ENCODE data around the gene HMGN1.

HMGN1 gene

GRCh38 chr21:39336457-39337008 is 12.4 kb downstream of the HMGN1 start:
- Histone ChIP-seq H3K36me3 (ENCODE audit: control insufficient read depth, insufficient read depth, low read length) (peaks cover 6% of the 10 kb centered on the region), H3K4me3 (ENCODE audit: insufficient read depth, low read depth, low read length, poor library complexity, severe bottlenecking) (no peak overlapping the region), H3K9me3 (ENCODE audit: control insufficient read depth, low read length) (no peaks in the 10 kb centered on the region), H3K4me1 (ENCODE audit: control insufficient read depth, insufficient read depth, low read length, poor library complexity, severe bottlenecking) (no peaks in the 10 kb centered on the region), H3K27me3 (replicated peaks; ENCODE audit: control insufficient read depth, insufficient read depth, low read length, poor library complexity, severe bottlenecking) (no peaks in the 10 kb centered on the region), H3K27ac (ENCODE audit: insufficient read depth, low read length, poor library complexity, severe bottlenecking) (no peak overlapping the region)
- DNase-seq = no peak

DNA sequence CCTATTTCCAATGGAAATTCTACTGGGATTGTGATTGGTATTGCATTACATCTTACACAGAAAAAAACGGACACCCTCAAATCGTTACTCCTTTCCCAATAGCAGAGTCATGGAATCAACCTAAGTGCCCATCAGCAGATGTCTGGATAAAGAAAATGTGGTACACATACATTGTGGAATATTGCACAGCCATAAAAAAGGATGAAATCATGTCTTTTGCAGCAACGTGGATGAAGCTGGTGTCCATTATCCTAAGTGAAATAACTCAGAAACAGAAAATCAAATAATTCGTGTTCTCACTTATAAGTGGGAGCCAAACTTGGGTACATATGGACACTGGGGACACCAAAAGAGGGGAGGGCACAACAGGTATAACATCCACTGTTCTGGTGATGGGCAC is 14.3 kb downstream of the HMGN1 start:
- no peaks in the 10 kb centered on the region for H3K9me3 ChIP-seq (ENCODE audit: control insufficient read depth, low read length)
- H3K27me3 ChIP-seq (replicated peaks; ENCODE audit: control insufficient read depth, insufficient read depth, low read length, poor library complexity, severe bottlenecking) = no peaks in the 10 kb centered on the region
- H3K27ac ChIP-seq (ENCODE audit: insufficient read depth, low read length, poor library complexity, severe bottlenecking) = no peak overlapping the region
- H3K36me3 ChIP-seq (ENCODE audit: control insufficient read depth, insufficient read depth, low read length) = no peaks in the 10 kb centered on the region
- no peaks in the 10 kb centered on the region for H3K4me1 ChIP-seq (ENCODE audit: control insufficient read depth, insufficient read depth, low read length, poor library complexity, severe bottlenecking)
- H3K4me3 ChIP-seq (ENCODE audit: insufficient read depth, low read depth, low read length, poor library complexity, severe bottlenecking) = no peak overlapping the region
- no peak for DNase-seq

GRCh38 chr21:39332175-39332574 is 16.7 kb downstream of the HMGN1 start:
- no peaks in the 10 kb centered on the region for H3K27me3 ChIP-seq (replicated peaks; ENCODE audit: control insufficient read depth, insufficient read depth, low read length, poor library complexity, severe bottlenecking)
- no peaks in the 10 kb centered on the region for H3K4me1 ChIP-seq (ENCODE audit: control insufficient read depth, insufficient read depth, low read length, poor library complexity, severe bottlenecking)
- no peak for DNase-seq

GRCh38 chr21:39330001-39330400 is 18.9 kb downstream of the HMGN1 start:
- Histone ChIP-seq H3K4me3 (ENCODE audit: insufficient read depth, low read depth, low read length, poor library complexity, severe bottlenecking) (no peak overlapping the region), H3K27me3 (replicated peaks; ENCODE audit: control insufficient read depth, insufficient read depth, low read length, poor library complexity, severe bottlenecking) (no peaks in the 10 kb centered on the region), H3K36me3 (ENCODE audit: control insufficient read depth, insufficient read depth, low read length) (no peaks in the 10 kb centered on the region), H3K4me1 (ENCODE audit: control insufficient read depth, insufficient read depth, low read length, poor library complexity, severe bottlenecking) (no peaks in the 10 kb centered on the region), H3K27ac (ENCODE audit: insufficient read depth, low read length, poor library complexity, severe bottlenecking) (no peak overlapping the region), H3K9me3 (ENCODE audit: control insufficient read depth, low read length) (no peaks in the 10 kb centered on the region)
- no peak for DNase-seq

More at GRCh38 chr21:39332175-39332574, 16.7 kb downstream of the HMGN1 start:
- no peaks in the 10 kb centered on the region for H3K36me3 ChIP-seq (ENCODE audit: control insufficient read depth, insufficient read depth, low read length)
- no peaks in the 10 kb centered on the region for H3K9me3 ChIP-seq (ENCODE audit: control insufficient read depth, low read length)
- no peak overlapping the region for H3K27ac ChIP-seq (ENCODE audit: insufficient read depth, low read length, poor library complexity, severe bottlenecking)
- H3K4me3 ChIP-seq (ENCODE audit: insufficient read depth, low read depth, low read length, poor library complexity, severe bottlenecking) = no peak overlapping the region

DNA sequence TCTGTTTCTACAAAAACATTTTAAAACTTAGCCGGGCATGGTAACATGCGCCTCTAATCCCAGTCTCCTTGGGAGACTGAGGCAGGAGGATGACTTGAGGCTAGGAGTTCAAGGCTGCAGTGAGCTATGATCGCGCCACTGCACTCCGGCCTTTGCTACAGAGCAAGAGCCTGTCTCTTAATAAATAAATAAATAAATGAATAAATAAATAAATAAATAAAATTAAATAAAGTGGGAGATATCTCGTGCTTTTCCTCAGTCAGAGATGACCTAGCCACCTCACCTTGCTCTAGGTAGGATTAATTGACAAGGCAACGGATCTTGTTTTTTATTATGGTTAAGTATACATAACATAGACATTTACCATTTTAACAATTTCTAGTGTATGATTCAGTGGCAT is 21.2 kb downstream of the HMGN1 start:
- Histone ChIP-seq H3K27ac (ENCODE audit: insufficient read depth, low read length, poor library complexity, severe bottlenecking) (no peak overlapping the region), H3K27me3 (replicated peaks; ENCODE audit: control insufficient read depth, insufficient read depth, low read length, poor library complexity, severe bottlenecking) (no peaks in the 10 kb centered on the region), H3K9me3 (ENCODE audit: control insufficient read depth, low read length) (no peaks in the 10 kb centered on the region), H3K36me3 (ENCODE audit: control insufficient read depth, insufficient read depth, low read length) (no peaks in the 10 kb centered on the region), H3K4me3 (ENCODE audit: insufficient read depth, low read depth, low read length, poor library complexity, severe bottlenecking) (no peak overlapping the region), H3K4me1 (ENCODE audit: control insufficient read depth, insufficient read depth, low read length, poor library complexity, severe bottlenecking) (no peaks in the 10 kb centered on the region)
- no peak for DNase-seq

GRCh38 chr21:39326607-39327307 is 22.1 kb downstream of the HMGN1 start:
- Histone ChIP-seq H3K4me3 (ENCODE audit: insufficient read depth, low read depth, low read length, poor library complexity, severe bottlenecking) (no peak overlapping the region), H3K9me3 (ENCODE audit: control insufficient read depth, low read length) (no peaks in the 10 kb centered on the region), H3K27ac (ENCODE audit: insufficient read depth, low read length, poor library complexity, severe bottlenecking) (no peak overlapping the region), H3K4me1 (ENCODE audit: control insufficient read depth, insufficient read depth, low read length, poor library complexity, severe bottlenecking) (no peaks in the 10 kb centered on the region), H3K27me3 (replicated peaks; ENCODE audit: control insufficient read depth, insufficient read depth, low read length, poor library complexity, severe bottlenecking) (no peaks in the 10 kb centered on the region), H3K36me3 (ENCODE audit: control insufficient read depth, insufficient read depth, low read length) (no peaks in the 10 kb centered on the region)
- no peak for DNase-seq

GRCh38 chr21:39325458-39325857 is 23.4 kb downstream of the HMGN1 start:
- Histone ChIP-seq H3K4me3 (ENCODE audit: insufficient read depth, low read depth, low read length, poor library complexity, severe bottlenecking) (no peak overlapping the region), H3K36me3 (ENCODE audit: control insufficient read depth, insufficient read depth, low read length) (no peaks in the 10 kb centered on the region)

GRCh38 chr21:39321424-39321823 is 27.5 kb downstream of the HMGN1 start:
- Histone ChIP-seq H3K4me3 (ENCODE audit: insufficient read depth, low read depth, low read length, poor library complexity, severe bottlenecking) (no peak overlapping the region), H3K27me3 (replicated peaks; ENCODE audit: control insufficient read depth, insufficient read depth, low read length, poor library complexity, severe bottlenecking) (no peaks in the 10 kb centered on the region), H3K36me3 (ENCODE audit: control insufficient read depth, insufficient read depth, low read length) (no peaks in the 10 kb centered on the region), H3K9me3 (ENCODE audit: control insufficient read depth, low read length) (no peaks in the 10 kb centered on the region), H3K27ac (ENCODE audit: insufficient read depth, low read length, poor library complexity, severe bottlenecking) (no peak overlapping the region), H3K4me1 (ENCODE audit: control insufficient read depth, insufficient read depth, low read length, poor library complexity, severe bottlenecking) (no peaks in the 10 kb centered on the region)
- no peak for DNase-seq

More at GRCh38 chr21:39325458-39325857, 23.4 kb downstream of the HMGN1 start:
- H3K27ac ChIP-seq (ENCODE audit: insufficient read depth, low read length, poor library complexity, severe bottlenecking) = no peak overlapping the region
- DNase-seq = no peak
- H3K9me3 ChIP-seq (ENCODE audit: control insufficient read depth, low read length) = no peaks in the 10 kb centered on the region
- H3K4me1 ChIP-seq (ENCODE audit: control insufficient read depth, insufficient read depth, low read length, poor library complexity, severe bottlenecking) = no peaks in the 10 kb centered on the region
- H3K27me3 ChIP-seq (replicated peaks; ENCODE audit: control insufficient read depth, insufficient read depth, low read length, poor library complexity, severe bottlenecking) = no peaks in the 10 kb centered on the region

DNA sequence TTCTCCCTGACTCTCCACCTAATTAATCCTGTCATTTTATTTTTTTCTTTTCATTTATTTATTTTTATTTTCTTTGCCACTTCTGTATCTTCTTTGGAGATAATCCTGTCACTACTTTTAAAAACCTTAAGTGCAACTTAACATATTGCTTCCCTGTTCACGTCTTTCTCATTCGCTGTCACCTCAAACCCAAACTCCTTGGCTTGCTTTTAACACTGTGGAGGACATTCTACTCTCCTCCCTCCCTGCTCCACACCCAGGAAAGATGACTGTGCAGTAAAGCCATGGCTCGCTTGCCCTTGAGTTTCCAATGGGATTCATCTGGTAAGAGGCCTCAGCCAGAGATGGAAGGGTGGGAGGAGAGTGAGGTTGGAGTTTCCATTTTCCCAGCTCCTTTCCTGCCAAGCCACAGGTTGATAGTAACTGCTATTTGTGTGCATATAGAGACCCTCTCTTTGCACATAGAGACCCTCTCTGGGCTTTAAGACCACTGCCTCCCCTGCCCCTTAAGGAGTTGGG is 29.0 kb downstream of the HMGN1 start:
- no peaks in the 10 kb centered on the region for H3K36me3 ChIP-seq (ENCODE audit: control insufficient read depth, insufficient read depth, low read length)
- no peak overlapping the region for H3K4me3 ChIP-seq (ENCODE audit: insufficient read depth, low read depth, low read length, poor library complexity, severe bottlenecking)
- H3K27ac ChIP-seq (ENCODE audit: insufficient read depth, low read length, poor library complexity, severe bottlenecking) = no peak overlapping the region
- no peaks in the 10 kb centered on the region for H3K27me3 ChIP-seq (replicated peaks; ENCODE audit: control insufficient read depth, insufficient read depth, low read length, poor library complexity, severe bottlenecking)
- DNase-seq = no peak
- H3K4me1 ChIP-seq (ENCODE audit: control insufficient read depth, insufficient read depth, low read length, poor library complexity, severe bottlenecking) = peaks cover 4% of the 10 kb centered on the region
- H3K9me3 ChIP-seq (ENCODE audit: control insufficient read depth, low read length) = no peaks in the 10 kb centered on the region

DNA sequence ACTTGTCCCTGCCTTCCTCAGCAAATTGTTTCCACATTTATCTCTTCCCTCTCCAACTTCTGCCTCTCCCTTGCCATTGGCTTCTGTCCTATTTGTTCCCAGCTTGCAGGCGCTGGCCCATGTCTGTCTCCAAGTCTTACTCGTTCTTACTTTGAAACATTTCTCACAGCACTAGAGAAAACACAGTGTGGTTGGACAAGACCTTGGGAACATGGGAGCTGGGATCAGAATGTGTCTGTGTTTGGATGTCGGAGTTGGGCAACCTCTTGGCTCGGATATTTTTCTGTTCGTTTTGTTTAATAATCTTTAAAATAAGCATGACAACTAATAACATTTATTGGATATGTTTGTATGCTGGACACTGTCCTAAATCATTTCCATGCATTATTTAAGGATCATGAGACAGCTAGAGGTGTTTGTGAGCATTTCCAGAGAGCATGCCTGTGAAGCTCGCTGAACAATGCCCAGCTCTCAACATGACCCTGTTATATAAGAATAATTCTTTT is 29.6 kb downstream of the HMGN1 start:
- Histone ChIP-seq H3K27me3 (replicated peaks; ENCODE audit: control insufficient read depth, insufficient read depth, low read length, poor library complexity, severe bottlenecking) (no peaks in the 10 kb centered on the region), H3K4me1 (ENCODE audit: control insufficient read depth, insufficient read depth, low read length, poor library complexity, severe bottlenecking) (peaks cover 8% of the 10 kb centered on the region), H3K36me3 (ENCODE audit: control insufficient read depth, insufficient read depth, low read length) (no peaks in the 10 kb centered on the region), H3K9me3 (ENCODE audit: control insufficient read depth, low read length) (no peaks in the 10 kb centered on the region), H3K27ac (ENCODE audit: insufficient read depth, low read length, poor library complexity, severe bottlenecking) (no peak overlapping the region), H3K4me3 (ENCODE audit: insufficient read depth, low read depth, low read length, poor library complexity, severe bottlenecking) (no peak overlapping the region)
- no peak for DNase-seq

All from effector memory CD4-positive, alpha-beta T cell (primary cell).